ENCODE results near the gene RNF126.

- no peak for TF ChIP-seq POLR2A (IDR thresholded peaks at IDR 0.05)
- TF ChIP-seq, protein P1, sequence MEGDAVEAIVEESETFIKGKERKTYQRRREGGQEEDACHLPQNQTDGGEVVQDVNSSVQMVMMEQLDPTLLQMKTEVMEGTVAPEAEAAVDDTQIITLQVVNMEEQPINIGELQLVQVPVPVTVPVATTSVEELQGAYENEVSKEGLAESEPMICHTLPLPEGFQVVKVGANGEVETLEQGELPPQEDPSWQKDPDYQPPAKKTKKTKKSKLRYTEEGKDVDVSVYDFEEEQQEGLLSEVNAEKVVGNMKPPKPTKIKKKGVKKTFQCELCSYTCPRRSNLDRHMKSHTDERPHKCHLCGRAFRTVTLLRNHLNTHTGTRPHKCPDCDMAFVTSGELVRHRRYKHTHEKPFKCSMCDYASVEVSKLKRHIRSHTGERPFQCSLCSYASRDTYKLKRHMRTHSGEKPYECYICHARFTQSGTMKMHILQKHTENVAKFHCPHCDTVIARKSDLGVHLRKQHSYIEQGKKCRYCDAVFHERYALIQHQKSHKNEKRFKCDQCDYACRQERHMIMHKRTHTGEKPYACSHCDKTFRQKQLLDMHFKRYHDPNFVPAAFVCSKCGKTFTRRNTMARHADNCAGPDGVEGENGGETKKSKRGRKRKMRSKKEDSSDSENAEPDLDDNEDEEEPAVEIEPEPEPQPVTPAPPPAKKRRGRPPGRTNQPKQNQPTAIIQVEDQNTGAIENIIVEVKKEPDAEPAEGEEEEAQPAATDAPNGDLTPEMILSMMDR (IDR thresholded peaks at IDR 0.05 in 4 of 5, conservative IDR thresholded peaks at IDR 0.05 in 1 of 5), result no peak
Measured at GRCh38 chr19:681029-682019, 18.3 kb upstream of the RNF126 start.
